Spleen (tissue), 11 donors: ENCODE data around the gene MRPL23. TPM values are rescaled to one million over a fixed set of nuclear protein-coding genes. Genes with fewer than 3 reads are reported as not detected.

Experiments used
- DNase-seq: peaks from one replicate; pipeline ENCODE4 v3.0.0-alpha.2; 2020
- H3K27ac ChIP-seq, 8 donors: fragments of 200-600 bp; sonication (generic) in 7 of 8; 1 replicate in 4 of 8; 2 replicates in 4 of 8; pipeline versions ENCODE4 v1.5.0 to v1.8.0; 2016 to 2021; ENCODE audit warnings: inconsistent platforms in 4 of 8, mild to moderate bottlenecking in 4 of 8, moderate library complexity in 1 of 8
- H3K27me3 ChIP-seq, 7 donors: fragments of 200-600 bp; sonication (generic) in 6 of 7; replicated peaks in 1 of 7; 1 replicate in 4 of 7; 2 replicates in 3 of 7; pipeline versions ENCODE4 v1.5.0 to v1.8.0; 2016 to 2021; ENCODE audit warnings: inconsistent platforms in 3 of 7, mild to moderate bottlenecking in 1 of 7
- H3K36me3 ChIP-seq, 6 donors: fragments of 200-600 bp; sonication (generic) in 5 of 6; 1 replicate in 4 of 6; 2 replicates in 2 of 6; pipeline versions ENCODE4 v1.5.0 to v1.8.0; 2016 to 2021; ENCODE audit warnings: inconsistent platforms in 2 of 6
- H3K4me1 ChIP-seq, 6 donors: fragments of 200-600 bp; sonication (generic) in 5 of 6; 1 replicate in 3 of 6; 2 replicates in 3 of 6; pipeline versions ENCODE4 v1.5.0 to v1.8.0; 2016 to 2021; ENCODE audit warnings: inconsistent platforms in 3 of 6
- H3K4me3 ChIP-seq, 8 donors: fragments of 200-600 bp; sonication (generic) in 7 of 8; 1 replicate in 4 of 8; 2 replicates in 4 of 8; pipeline versions ENCODE4 v1.5.0 to v1.8.0; 2016 to 2021; ENCODE audit warnings: inconsistent platforms in 4 of 8, mild to moderate bottlenecking in 4 of 8, moderate library complexity in 2 of 8
- H3K9me3 ChIP-seq, 8 donors: fragments of 200-600 bp; sonication (generic) in 7 of 8; 1 replicate in 4 of 8; 2 replicates in 4 of 8; pipeline versions ENCODE4 v1.5.0 to v1.8.0; 2016 to 2021; ENCODE audit warnings: inconsistent platforms in 4 of 8
- CTCF ChIP-seq, 11 experiments: fragments of 200-600 bp in 7 of 11; fragments of 450-650 bp in 4 of 11; sonication (generic) in 4 of 11; IDR thresholded peaks in 8 of 11; conservative IDR thresholded peaks in 3 of 11; 1 replicate in 7 of 11; 2 replicates in 4 of 11; pipeline versions ENCODE4 v1.4.0 to v1.8.0; 2016 to 2021; ENCODE audit warnings: antibody characterized with exemption in 11 of 11, inconsistent platforms in 4 of 11, mild to moderate bottlenecking in 1 of 11
- POLR2A ChIP-seq, 3 donors: fragments of 450-650 bp; IDR thresholded peaks; one replicate each; pipeline ENCODE4 v1.5.1; 2017; ENCODE audit warnings: antibody characterized with exemption in 3 of 3, mild to moderate bottlenecking in 1 of 3
- POLR2AphosphoS5 ChIP-seq, 3 donors: sonication (generic); formaldehyde crosslinking; IDR thresholded peaks; one replicate each; pipeline ENCODE4 v1.5.1; 2017; ENCODE audit warnings: antibody characterized with exemption in 3 of 3
- whole genome bisulfite sequencing, 5 donors: extraction: QIAGEN DNeasy Blood & Tissue Kit in 3 of 5; methylation state at CpG; one replicate each; pipeline versions ENCODE4 v1.1.5 to v1.1.7; 2013 to 2018; 5-methylcytosine and 5-hydroxymethylcytosine counted together
- intact Hi-C: fragments of 100-400 bp; cut with DNase I; formaldehyde crosslinking; loops from one replicate; pipeline ENCODE4 v1.15.0; 2023; ENCODE audit warnings: low total_unique reads
- polyA plus RNA-seq, 3 donors: library from polyadenylated mRNA; stranded (reverse); fragments of 200-250 nt; gene quantifications; one replicate each; pipeline ENCODE4 v1.2.1, GENCODE V29; 2013
- total RNA-seq, 7 donors: library from RNA; depleted of rRNA in 3 of 7; stranded (reverse); fragments of >200 nt in 3 of 7; fragmentation: NEBNext Ultra II Directional in 4 of 7; extraction: Animal tissue kit (Norgen Biotek cat#: 25700) in 4 of 7; gene quantifications; one replicate each; pipeline versions ENCODE4 v1.1.0 to v1.2.1, GENCODE V29; 2016 to 2021
- donor health status: healthy with polysubstance abuse.
- donor health status: DM: no; HTN: no; CAD: no; lungs with moderate emphysema.
- donor health status: DM: no; HTN: no; CAD: no.
- donor health status: Bipolar disorder and iron deficiency.
- donor health status: healthy.
- donor health status: DM: no; HTN: no; CAD: no.
- donor health status: DM: yes; HTN: yes; CAD: no.

The MRPL23 gene
- total and polyA plus RNA-seq, 10 donors, result 32.5 to 160 (median 54.0) TPM

GRCh38 chr11:1969035-1969434, 21.9 kb downstream of the MRPL23 start:
- H3K27ac ChIP-seq, result no peak overlapping the region
- intact Hi-C loops, result no loop called here
- no peak for TF ChIP-seq POLR2AphosphoS5 (IDR thresholded peaks at IDR 0.05)
- no peak for TF ChIP-seq CTCF (IDR thresholded peaks at IDR 0.05 in 8 of 11, conservative IDR thresholded peaks at IDR 0.05 in 3 of 11)
- no peak for TF ChIP-seq POLR2A (IDR thresholded peaks at IDR 0.05)
- H3K4me3 ChIP-seq, result no peak overlapping the region
- no peaks in the 10 kb centered on the region for H3K4me1 ChIP-seq
- no peaks in the 10 kb centered on the region for H3K36me3 ChIP-seq
- H3K27me3 ChIP-seq, result no peaks in the 10 kb centered on the region
- no peak for DNase-seq
- WGBS, 5 donors, result no CpG with 5 or more reads among the region's 21 CpGs
- H3K9me3 ChIP-seq, result no peaks in the 10 kb centered on the region

- intact Hi-C loops, result no loop called here
- WGBS, 5 donors, result no CpG with 5 or more reads among the region's 23 CpGs
- H3K4me3 ChIP-seq, result no peak overlapping the region
- no peaks in the 10 kb centered on the region for H3K27me3 ChIP-seq
- no peak for DNase-seq
- TF ChIP-seq CTCF (IDR thresholded peaks at IDR 0.05 in 8 of 11, conservative IDR thresholded peaks at IDR 0.05 in 3 of 11), result no peak
- TF ChIP-seq POLR2A (IDR thresholded peaks at IDR 0.05), result no peak
- TF ChIP-seq POLR2AphosphoS5 (IDR thresholded peaks at IDR 0.05), result no peak
- H3K9me3 ChIP-seq, result no peaks in the 10 kb centered on the region
- no peak overlapping the region for H3K27ac ChIP-seq
- no peaks in the 10 kb centered on the region for H3K4me1 ChIP-seq
- H3K36me3 ChIP-seq, result no peaks in the 10 kb centered on the region
These were observed 22.6 kb downstream of the MRPL23 start for GRCh38 chr11:1969776-1970175.

GRCh38 chr11:1970956-1971355, 23.8 kb downstream of the MRPL23 start:
- Histone ChIP-seq H3K27me3 (no peaks in the 10 kb centered on the region), H3K4me3 (no peak overlapping the region), H3K27ac (no peak overlapping the region), H3K9me3 (no peaks in the 10 kb centered on the region), H3K4me1 (no peaks in the 10 kb centered on the region), H3K36me3 (no peaks in the 10 kb centered on the region)
- no peak for TF ChIP-seq POLR2AphosphoS5 (IDR thresholded peaks at IDR 0.05)
- TF ChIP-seq POLR2A (IDR thresholded peaks at IDR 0.05), result no peak
- TF ChIP-seq CTCF (IDR thresholded peaks at IDR 0.05 in 8 of 11, conservative IDR thresholded peaks at IDR 0.05 in 3 of 11), result no peak
- WGBS, 5 donors, result 76 to 98% (median 90%) methylated on average over 6 to 13 of the region's 15 CpGs
- intact Hi-C loops, result no loop called here
- peak; percentile 38 for DNase-seq

GRCh38 chr11:1975185-1975584, 28.1 kb downstream of the MRPL23 start:
- no peak for TF ChIP-seq POLR2AphosphoS5 (IDR thresholded peaks at IDR 0.05)
- no peak for TF ChIP-seq CTCF (IDR thresholded peaks at IDR 0.05 in 8 of 11, conservative IDR thresholded peaks at IDR 0.05 in 3 of 11)
- TF ChIP-seq POLR2A (IDR thresholded peaks at IDR 0.05), result no peak
- no CpG with 5 or more reads among the region's 13 CpGs for WGBS, 5 donors
- Histone ChIP-seq H3K36me3 (no peaks in the 10 kb centered on the region), H3K4me3 (no peak overlapping the region), H3K27me3 (no peaks in the 10 kb centered on the region), H3K27ac (no peak overlapping the region), H3K4me1 (no peaks in the 10 kb centered on the region), H3K9me3 (no peaks in the 10 kb centered on the region)
- intact Hi-C loops, result no loop called here
- no peak for DNase-seq
